HEK293T (cell line): Measurements from ENCODE around the gene SLC25A26.

Source experiments
- ARNT ChIP-seq: fragments of 450-650 bp; IDR thresholded peaks from 2 replicates; pipeline ENCODE4 v1.6.1; 2017; ENCODE audit warnings: mild to moderate bottlenecking
- BHLHE40 ChIP-seq: fragments of 450-650 bp; IDR thresholded peaks from 2 replicates; pipeline ENCODE4 v1.6.1; 2016; ENCODE audit warnings: mild to moderate bottlenecking, moderate library complexity, borderline replicate concordance
- ELF4 ChIP-seq: fragments of 450-650 bp; IDR thresholded peaks from 2 replicates; pipeline ENCODE4 v1.6.1; 2017; ENCODE audit warnings: antibody characterized with exemption
- FOXA1 ChIP-seq: fragments of 450-650 bp; IDR thresholded peaks from 2 replicates; pipeline ENCODE4 v1.6.1; 2016; ENCODE audit warnings: mild to moderate bottlenecking
- FOXK2 ChIP-seq: fragments of 450-650 bp; IDR thresholded peaks from 2 replicates; pipeline ENCODE4 v1.6.1; 2016; ENCODE audit warnings: mild to moderate bottlenecking
- FOXM1 ChIP-seq: fragments of 450-650 bp; IDR thresholded peaks from 2 replicates; pipeline ENCODE4 v1.6.1; 2017; ENCODE audit warnings: mild to moderate bottlenecking, borderline replicate concordance
- LEF1 ChIP-seq: fragments of 450-650 bp; IDR thresholded peaks from 2 replicates; pipeline ENCODE4 v1.6.1; 2017; ENCODE audit warnings: mild to moderate bottlenecking, borderline replicate concordance
- NFRKB ChIP-seq: fragments of 450-650 bp; IDR thresholded peaks from 2 replicates; pipeline ENCODE4 v1.6.1; 2016; ENCODE audit warnings: mild to moderate bottlenecking, moderate library complexity
- SP1 ChIP-seq: fragments of 450-650 bp; IDR thresholded peaks from 2 replicates; pipeline ENCODE4 v1.6.1; 2017

- TF ChIP-seq FOXM1 (no peak), ARNT (no peak), ELF4 (no peak), FOXK2 (no peak), BHLHE40 (no peak), NFRKB (no peak), SP1 (no peak), FOXA1 (no peak), LEF1 (no peak)
These were observed 134.6 kb downstream of the SLC25A26 start for GRCh38 chr3:66355394-66355793.
